Activated CD4-positive, alpha-beta T cell treated with anti-CD3 and anti-CD28 coated beads, Interleukin-2, Interleukin-4, amounts not matched to agents 100 ng/mL and 50 ng/mL, durations not matched to agents 16 hours and 8 hours (primary cell): ENCODE results near the gene SNAP91.
"Not testable (repeated sequence)": the region's sequence is repeated elsewhere in the genome, so short reads cannot be mapped to it uniquely, and the experiment has no call there.

ENCODE experiments used
- DNase-seq: peaks from one replicate; pipeline ENCODE4 v3.0.0-alpha.2; 2020; ENCODE audit warnings: low spot score

Gene SNAP91, protein sequence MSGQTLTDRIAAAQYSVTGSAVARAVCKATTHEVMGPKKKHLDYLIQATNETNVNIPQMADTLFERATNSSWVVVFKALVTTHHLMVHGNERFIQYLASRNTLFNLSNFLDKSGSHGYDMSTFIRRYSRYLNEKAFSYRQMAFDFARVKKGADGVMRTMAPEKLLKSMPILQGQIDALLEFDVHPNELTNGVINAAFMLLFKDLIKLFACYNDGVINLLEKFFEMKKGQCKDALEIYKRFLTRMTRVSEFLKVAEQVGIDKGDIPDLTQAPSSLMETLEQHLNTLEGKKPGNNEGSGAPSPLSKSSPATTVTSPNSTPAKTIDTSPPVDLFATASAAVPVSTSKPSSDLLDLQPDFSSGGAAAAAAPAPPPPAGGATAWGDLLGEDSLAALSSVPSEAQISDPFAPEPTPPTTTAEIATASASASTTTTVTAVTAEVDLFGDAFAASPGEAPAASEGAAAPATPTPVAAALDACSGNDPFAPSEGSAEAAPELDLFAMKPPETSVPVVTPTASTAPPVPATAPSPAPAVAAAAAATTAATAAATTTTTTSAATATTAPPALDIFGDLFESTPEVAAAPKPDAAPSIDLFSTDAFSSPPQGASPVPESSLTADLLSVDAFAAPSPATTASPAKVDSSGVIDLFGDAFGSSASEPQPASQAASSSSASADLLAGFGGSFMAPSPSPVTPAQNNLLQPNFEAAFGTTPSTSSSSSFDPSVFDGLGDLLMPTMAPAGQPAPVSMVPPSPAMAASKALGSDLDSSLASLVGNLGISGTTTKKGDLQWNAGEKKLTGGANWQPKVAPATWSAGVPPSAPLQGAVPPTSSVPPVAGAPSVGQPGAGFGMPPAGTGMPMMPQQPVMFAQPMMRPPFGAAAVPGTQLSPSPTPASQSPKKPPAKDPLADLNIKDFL

DNA sequence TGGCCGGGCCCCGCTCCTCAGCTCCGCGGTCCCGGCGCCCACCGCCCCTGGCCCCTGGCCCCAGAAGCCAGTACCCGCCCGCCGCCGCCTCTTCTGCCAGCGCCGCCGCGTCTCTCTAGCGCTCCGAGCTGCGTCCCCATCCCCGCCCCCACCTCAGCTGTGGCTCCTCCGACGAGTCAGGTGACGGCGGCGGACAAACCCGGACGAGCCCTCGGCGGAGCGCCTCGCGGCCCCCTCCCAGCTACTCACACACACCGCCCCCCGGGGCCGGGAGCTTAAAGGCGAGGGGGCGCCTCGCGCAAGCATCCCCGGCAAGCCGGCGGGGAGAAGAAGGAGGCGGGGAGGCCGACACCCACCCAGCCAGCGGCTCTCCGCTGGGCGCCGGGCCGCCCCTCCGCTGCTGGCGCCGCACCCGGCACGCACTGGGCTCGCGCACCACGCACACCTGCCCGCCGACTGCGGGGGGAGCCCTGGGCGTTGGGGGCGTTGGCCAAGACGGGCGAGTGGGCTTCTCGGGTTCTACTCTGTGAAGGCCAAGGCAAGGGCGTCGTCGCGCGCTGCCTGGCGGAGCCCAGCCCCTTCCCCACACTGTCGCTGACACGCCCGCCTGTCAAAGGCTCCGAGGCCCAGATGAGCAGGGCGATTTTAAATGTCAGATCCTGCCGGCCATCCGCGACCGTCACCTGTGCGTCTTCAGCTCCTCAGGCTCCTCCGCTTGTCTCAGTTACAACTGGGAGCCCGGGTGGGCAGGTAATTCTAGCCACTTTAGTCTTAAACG lies at the start of gene SNAP91:
Gene SNAP91 (minus strand): TSS at position 132 of the 778 bp plus-strand sequence. CDS start 1,174 bp downstream, outside the sequence.
- DNase-seq: no peak

DNA sequence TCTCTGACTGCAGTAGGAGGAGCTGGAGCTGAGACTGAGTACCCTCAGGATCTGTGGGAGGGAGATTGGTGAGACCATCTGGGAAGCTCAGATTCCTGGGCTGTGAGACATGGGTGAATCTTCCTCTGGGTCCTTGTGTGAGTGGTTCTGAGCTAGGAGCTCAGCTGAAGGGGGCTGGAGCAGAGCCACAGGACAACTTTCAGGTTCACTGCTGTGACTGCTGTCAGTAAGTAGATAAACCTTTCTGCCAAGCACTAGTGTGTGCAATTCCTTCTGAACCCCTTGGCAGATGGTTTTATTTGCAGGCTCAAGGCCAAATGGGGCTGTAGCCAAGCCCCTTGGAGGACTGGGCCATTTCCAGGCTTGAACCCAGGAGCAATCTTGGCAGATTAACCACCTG lies 49.6 kb upstream of the SNAP91 start:
- DNase-seq: no peak

DNA sequence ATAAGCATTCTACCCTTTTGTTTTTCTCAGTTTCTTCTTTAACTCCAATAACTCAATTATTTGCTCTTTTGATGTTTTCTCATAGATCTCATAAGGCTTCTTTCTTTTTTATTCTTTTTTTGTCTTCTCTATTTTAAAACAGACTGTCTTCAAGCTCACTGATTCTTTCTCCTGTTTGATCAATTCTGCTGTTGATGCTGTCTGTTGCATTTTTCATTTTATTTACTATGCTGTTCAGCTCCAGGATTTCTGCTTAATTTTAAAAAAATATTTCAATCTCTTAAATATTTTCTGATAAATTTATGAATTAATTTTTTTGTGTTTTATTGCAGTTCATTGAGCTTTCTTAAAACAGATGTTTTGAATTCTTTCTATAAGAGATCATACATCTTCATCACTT lies 48.1 kb upstream of the SNAP91 start:
- no peak for DNase-seq

DNA sequence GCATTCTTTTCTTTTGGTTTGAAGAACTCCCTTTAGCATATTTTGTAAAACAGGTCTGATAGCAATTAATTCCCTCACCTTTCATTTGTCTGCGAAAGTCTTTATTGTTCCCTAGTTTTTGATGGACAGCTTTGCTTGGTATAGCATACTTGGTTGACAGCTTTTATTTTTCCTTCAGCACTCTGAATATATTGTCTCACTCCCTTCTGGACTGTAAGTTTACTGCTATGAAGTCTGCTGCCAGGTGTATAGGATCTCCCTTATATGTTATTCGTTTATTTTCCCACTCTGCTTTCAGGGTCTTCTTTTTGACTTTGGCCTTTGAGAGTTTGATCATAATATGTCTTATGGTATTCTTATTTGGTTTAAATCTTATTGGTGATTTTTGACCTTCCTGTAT lies 47.7 kb upstream of the SNAP91 start:
- DNase-seq: no peak

DNA sequence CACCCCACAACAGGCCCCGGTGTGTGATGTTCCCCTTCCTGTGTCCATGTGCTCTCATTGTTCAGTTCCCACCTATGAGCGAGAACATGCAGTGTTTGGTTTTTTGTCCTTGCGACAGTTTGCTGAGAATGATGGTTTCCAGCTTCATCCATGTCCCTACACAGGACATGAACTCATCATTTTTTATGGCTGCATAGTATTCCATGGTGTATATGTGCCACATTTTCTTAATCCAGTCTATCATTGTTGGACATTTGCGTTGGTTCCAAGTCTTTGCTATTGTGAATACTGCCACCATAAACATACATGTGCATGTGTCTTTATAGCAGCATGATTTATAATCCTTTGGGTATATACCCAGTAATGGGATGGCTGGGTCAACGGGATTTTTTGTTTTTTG lies 43.5 kb upstream of the SNAP91 start:
- not testable (repeated sequence) for DNase-seq

DNA sequence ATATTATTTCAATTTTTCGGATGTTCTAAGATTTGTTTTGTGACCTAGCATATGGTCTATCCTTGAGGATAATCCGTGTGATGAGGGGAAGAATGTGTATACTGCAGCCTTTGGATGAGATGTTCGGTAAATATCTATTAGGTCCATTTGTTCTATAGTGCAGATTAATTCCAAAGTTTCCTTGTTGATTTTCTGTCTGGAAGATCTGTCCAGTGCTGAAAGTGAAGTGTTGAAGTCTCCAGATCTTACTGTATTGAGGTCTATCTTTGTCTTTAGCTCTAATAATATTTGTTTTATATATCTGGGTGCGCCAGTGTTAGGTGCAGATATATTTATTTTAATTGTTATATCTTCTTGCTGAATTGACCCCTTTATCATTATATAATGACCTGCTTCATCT lies 32.2 kb upstream of the SNAP91 start:
- no peak for DNase-seq

DNA sequence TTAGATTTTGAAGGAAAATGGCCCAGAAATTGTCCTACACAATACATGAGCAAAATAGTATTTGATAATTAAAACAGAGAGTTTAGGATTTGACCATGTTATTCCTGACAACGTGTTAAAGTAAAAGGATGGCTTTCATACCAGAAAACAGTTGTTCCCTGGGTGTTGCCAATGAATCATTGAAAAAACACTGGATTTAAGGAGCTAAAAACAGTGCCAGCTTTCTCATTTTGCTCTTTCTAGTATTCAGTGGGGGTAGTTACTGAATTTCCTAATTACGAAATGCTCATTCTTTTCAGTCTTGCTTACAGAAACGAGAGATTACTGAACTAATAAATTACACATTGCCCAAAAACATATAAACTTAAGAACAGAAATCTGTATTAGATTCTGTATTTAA lies 26.6 kb upstream of the SNAP91 start:
- DNase-seq: no peak

DNA sequence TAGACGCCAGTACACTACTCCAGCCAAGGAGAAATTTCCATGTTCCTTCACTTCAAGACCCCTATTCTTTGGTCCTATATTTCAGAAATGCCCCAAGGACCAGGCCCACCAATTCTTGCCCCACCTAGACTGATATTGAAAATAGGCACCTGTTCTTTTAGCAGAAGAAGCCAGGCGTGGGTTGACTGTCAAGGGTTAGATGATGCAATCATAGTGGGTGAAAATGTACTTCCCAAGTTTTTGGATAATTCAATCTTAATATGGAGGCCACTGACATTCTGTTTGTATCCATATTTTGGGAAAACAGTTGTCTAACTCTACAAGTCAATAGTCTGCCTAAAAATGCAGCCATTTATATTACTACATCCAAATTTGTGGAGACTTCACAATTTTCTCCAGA lies 21.0 kb upstream of the SNAP91 start:
- no peak for DNase-seq

DNA sequence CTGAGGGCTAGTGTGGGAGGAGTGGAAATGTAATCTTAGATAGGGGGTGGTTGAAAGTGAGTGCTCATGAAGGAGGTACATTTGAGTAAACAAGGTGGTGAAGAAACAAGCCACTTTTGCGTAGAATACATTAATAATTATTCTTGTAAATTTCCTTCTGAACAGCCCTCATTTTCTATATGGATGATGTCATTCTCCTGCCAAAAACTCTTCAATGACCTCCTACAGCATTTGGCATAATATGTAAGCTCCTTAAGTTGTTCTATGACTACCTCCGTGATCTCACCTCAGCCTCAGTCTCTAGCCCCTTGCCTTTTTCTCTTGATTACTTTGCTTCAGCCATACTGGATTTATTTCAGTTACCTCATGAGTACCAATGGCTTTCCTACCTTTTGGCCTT lies 14.0 kb upstream of the SNAP91 start:
- DNase-seq: no peak

DNA sequence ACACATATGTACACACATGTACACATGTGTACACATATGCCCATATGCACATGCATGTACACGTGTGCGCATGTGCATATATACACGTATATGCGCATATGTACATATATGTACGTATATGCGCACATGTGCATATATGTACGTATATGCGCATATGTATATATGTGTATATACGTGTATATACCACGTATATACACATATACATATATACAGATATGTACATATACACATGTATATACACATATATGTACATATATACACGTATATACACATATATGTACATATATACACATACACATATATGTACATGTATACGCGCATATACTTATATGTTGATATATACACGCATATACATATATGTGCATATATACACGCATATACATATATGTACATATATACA lies 8.9 kb upstream of the SNAP91 start:
- DNase-seq: no peak

DNA sequence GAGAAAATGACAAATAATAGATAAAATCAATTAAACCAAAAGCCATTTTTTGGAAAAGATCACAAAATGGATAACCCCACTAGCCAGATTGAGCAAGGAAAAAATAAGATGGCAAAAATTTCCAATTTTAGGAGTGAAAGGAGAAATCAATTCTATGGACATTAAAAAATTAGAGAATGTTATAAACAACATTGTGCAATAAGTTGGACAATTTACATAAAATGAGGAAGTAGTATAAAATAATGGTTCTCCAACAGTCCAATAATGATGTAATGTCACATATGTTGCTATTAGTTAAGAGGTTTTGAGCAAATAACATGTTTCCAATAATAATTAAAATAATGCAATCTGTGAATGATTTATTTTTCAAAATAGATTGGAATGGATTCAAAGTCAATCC lies 3.1 kb upstream of the SNAP91 start:
- no peak for DNase-seq

DNA sequence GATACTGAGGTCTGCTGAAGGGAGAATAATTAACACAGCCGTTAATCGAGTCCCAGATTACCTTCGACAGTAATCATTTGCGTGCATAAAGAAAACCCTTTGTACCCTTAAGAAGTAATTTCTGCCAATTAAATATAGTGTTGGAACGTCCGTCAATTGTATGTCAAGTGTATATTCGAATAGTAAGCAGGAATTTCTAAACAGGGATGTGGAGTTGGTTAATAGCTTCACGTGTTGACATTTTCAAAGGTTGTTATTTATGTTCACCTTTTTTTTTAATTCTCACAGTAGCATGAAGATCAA lies 798 bp upstream of the SNAP91 start:
- DNase-seq: no peak

DNA sequence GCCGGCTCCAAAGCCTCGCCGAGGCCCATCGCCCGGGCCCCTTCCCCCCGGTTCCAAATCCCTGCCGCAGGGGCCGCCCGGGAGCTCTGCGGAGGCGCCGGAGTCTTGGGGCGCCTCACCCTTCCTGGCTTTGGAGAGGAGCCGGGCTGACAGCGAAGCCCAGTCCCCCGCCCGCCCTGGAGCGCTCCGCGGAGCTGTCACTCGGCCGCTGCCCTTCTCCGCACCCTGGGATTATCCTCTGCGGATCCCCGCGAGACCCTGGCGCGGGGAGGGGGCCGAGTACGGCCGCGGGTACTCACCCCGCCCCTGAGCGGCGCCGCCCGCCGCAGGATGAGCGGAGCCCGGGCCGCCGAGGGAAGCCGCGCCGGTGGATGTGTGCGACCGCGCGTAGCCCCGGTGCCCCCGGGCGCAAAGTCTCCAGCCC lies 343 bp downstream of the SNAP91 start:
- DNase-seq: no peak

DNA sequence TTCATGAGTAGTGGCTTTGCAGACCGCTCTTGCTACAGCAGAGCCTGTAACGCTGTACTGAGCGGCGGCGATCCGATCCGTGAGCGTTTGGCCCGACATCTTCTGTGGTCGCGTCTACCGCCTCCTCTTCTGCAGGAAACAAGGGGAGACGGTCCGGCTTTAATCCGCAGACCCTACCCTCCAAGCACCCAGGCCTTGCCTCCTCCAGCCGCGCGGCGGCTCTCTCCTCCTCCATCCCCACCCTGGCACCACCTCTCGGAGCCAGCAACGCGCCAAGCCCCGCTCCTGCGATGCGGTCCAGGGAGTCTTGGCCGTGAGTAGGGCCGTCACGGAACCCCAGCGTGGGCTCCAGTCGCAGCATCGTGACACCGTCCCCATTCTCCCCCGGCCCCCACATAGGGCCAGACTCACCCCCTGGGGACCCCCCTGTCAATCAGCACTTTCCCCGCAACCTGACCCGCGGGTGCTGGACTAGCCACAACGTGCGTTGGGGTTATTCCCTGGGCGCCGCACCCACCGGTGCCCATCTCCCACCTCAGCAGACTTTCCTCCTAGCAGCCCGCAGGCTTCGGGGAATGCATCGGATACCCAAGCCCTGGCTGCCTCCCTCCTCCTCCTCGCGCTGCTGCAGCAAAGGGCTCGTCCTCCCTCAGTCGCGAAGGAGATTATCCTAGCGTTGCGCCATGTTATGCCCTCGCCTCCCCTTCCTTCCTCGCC lies 914 bp downstream of the SNAP91 start:
- DNase-seq: no peak

DNA sequence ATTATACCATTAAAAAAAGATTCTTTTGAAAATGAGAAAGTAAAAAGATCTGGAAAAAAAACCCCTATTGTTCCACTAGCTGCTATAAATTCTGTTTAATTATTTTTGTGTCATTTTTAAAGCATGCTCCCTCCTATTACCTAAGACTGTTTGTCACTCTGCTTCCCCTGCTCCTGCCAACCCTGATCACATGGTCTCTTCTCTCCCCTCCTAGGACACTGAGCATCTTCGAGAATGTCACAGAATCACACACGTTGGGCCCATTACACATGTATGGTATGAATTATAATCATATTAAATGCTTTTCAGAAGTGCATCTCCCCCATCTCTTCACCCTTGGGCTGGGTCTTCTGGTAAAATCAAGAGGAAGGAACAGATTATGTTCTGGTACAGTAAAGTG lies 6.2 kb downstream of the SNAP91 start:
- DNase-seq: no peak

DNA sequence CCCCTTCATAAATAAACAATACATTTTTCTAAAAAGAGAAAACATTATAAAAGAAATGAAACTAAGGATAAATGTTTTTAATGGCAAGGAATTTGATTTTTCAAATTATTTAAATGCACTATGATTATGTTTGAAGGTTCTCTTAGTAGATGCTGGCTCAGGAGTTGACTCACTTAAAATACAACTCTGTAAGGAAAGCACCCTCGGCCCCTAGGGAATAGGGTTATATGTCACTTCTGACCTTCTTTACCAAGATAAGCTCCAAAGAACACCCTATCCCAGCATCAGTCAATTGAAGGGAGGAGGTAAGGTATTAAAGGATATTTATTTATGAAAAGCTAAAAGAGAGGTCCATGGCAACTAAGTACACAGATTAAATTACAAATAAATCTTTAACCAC lies 6.8 kb downstream of the SNAP91 start:
- DNase-seq: no peak

DNA sequence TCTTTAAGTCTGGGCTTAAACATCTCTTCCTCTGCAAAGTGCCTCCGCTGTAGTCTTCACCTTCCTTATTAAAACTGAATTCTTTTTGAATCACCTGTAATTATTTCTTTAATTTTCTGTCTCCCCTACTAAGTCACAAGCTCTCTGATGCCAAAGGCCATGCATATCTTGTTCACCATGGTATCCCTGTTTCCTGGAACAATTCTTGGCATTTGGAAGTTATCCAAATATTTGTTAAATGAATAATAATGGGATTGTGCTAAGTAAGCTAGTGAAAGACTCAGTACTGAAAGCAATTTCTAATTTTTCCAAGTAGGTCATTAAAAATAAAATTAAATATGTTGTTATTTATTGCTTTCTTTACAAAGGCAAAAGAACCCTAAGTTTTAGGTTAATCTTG lies 12.2 kb downstream of the SNAP91 start:
- no peak for DNase-seq

DNA sequence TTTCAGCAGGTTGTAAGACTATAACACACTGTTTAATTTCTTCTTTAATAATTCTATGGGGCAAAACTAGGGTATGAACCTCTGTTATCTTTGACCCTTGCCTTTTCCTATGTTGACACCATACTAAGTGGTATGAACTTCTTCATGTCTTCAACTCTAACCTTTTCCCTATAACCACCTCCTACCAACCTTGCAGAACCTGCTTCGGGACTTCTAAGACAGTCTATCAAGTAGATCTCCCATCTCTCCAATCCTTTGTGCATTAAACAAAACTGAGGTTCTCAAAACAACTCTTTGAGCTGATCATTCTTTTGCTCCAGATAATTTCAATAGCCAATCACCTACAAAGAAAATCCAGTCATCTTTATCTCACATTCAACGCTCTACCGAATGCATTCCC lies 23.4 kb downstream of the SNAP91 start:
- no peak for DNase-seq

DNA sequence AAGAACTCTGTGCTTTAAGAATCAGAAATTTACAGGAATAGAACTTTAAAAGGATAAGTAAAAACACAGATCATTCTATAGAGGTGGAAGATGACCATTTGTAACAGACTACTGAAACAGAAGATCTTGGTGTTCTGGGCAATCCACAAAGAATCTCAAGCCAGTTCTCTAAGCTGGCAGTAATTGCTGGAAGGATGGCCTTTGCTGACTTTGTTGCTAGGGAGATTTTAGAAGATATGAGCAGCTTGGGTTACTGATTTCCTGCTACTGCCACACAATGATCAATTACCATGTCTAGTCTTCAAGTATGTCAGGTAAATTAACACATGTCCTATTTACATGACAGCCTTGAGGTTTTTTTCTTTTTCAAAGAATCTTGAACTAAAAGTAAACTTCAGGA lies 31.1 kb downstream of the SNAP91 start:
- no peak for DNase-seq

DNA sequence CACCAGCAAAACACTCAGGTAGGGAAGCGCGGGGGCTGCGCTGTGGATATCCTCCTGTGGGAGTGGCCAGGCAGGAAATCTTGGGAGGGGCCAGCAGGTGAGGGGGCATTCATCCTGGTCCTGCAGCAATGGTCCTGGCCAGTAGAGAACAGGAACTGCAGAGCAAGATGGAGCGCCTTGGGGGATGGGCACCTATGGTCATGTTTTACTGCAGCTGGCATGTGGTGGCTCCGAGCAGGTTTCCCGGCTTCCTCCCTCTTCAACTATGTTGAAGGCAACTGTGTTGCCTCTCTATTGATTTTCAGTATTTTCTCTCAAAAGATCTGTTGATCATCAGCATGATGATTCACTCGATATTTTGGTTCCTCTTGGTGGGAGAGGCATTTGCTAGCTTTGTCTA lies 70.9 kb downstream of the SNAP91 start:
- no peak for DNase-seq

DNA sequence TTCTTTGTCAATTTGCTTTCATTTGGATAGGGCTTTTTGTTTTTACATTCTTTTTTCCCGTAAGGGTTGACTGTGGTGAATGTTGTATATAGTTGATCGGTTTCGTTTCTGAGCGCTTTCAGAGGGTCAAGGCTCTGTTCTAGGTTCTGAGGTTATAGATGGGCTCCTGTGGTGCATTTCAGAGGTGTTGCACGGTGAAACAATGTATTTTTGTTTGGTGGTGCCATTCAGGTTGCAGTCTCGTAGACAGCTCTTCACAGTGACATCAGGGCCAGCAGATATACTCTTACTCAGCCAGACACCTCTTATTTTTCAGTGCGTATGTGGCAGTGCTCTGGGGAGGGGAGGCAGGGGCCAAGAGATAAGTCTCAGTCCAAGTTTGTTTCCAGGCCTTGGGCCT lies 72.1 kb downstream of the SNAP91 start:
- DNase-seq: no peak

DNA sequence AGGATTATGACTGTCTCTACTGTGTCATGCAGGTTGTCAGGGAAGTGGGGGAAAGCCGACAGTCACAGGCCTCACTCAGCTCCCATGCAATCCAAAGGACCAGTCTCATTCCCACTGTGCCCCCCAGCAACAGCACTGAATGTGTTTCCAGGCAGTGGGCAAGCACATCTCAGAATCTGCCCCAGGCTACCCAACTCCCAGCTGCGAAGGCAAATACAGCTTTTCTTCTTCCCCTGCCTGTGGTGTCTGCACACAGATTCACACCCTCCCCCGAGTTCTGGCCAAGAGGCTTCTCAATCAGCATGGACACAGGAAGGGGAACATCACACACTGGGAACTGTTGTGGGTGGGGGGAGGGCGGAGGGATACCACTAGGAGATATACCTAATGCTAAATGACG lies 75.3 kb downstream of the SNAP91 start:
- no peak for DNase-seq
